Measurements from ENCODE around the gene MED10. TPM values are rescaled to one million over a fixed set of nuclear protein-coding genes. Genes with fewer than 3 reads are reported as not detected.

Gene MED10
- total and polyA plus RNA-seq, 9 donors, result 18.2 to 35.7 (median 23.4) TPM

DNA sequence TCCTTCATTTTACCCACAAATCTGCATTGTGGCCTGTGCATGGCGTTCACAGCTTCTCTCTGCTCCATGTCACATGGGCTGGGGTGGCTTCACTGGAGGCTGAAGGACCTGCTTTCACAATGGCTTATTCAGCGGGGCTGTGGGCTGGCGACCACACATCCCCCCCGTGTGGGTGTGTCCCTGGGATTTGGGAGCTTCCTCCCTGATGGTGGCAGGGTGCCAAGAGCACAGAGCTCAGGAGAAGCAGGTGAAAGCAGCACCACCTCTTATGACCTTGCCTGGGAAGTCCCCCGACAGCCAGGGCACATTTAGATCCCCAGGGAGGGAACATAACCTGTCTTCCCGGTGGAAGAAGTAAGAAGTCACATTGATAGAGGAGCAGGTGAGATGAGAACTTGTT lies 5.0 kb upstream of the MED10 start:
- Histone ChIP-seq H3K4me1 (ENCODE audit: insufficient read depth) (peaks cover 3% of the 10 kb centered on the region), H3K27me3 (no peaks in the 10 kb centered on the region), H3K36me3 (no peaks in the 10 kb centered on the region), H3K27ac (no peak overlapping the region), H3K9me3 (no peaks in the 10 kb centered on the region), H3K4me3 (no peak overlapping the region)
- no peak for DNase-seq
- intact Hi-C loops (cut with DNase I), result loop anchor here in 1 of 4 donors (10.0 kb wide), 1 partner anchor 201 kb away; no protein-coding TSS in a partner anchor
- whole genome bisulfite sequencing, 3 donors, result 50 to 59% (median 57%) methylated on average over 6 of the region's 6 CpGs
- no peak for TF ChIP-seq EP300 (IDR thresholded peaks at IDR 0.05)
- TF ChIP-seq, protein P1, sequence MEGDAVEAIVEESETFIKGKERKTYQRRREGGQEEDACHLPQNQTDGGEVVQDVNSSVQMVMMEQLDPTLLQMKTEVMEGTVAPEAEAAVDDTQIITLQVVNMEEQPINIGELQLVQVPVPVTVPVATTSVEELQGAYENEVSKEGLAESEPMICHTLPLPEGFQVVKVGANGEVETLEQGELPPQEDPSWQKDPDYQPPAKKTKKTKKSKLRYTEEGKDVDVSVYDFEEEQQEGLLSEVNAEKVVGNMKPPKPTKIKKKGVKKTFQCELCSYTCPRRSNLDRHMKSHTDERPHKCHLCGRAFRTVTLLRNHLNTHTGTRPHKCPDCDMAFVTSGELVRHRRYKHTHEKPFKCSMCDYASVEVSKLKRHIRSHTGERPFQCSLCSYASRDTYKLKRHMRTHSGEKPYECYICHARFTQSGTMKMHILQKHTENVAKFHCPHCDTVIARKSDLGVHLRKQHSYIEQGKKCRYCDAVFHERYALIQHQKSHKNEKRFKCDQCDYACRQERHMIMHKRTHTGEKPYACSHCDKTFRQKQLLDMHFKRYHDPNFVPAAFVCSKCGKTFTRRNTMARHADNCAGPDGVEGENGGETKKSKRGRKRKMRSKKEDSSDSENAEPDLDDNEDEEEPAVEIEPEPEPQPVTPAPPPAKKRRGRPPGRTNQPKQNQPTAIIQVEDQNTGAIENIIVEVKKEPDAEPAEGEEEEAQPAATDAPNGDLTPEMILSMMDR (IDR thresholded peaks at IDR 0.05), result no peak
- no peak for TF ChIP-seq POLR2A (IDR thresholded peaks at IDR 0.05)

DNA sequence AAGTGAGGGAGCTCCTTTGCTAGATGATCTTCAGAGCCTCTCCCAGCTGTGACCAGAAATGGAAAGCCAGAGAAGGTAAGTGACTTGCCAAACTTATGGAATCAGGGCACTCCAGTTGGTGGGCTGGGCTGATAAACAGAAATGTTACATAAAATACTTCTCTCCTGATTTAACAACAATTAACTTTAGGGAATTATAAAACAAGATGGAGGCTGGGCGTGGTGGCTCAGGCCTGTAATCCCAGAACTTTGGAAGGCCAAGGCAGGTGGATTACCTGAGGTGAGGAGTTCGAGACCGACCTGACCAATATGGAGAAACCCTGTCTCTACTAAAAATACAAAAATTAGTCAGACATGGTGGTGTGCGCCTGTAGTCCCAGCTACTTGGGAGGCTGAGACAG lies 899 bp upstream of the MED10 start:
- intact Hi-C loops (cut with DNase I), result loop anchor here in 1 of 4 donors (10.0 kb wide), 1 partner anchor 336 kb away; the partner anchor contains the start of gene TENT4A
- Histone ChIP-seq H3K4me3 (peak overlapping the region; percentile 68), H3K36me3 (no peaks in the 10 kb centered on the region), H3K27ac (no peak overlapping the region), H3K27me3 (no peaks in the 10 kb centered on the region), H3K4me1 (ENCODE audit: insufficient read depth) (peaks cover 5% of the 10 kb centered on the region), H3K9me3 (no peaks in the 10 kb centered on the region)
- 98% methylated on average over 4 of the region's 4 CpGs for WGBS, 3 donors
- TF ChIP-seq EP300 (IDR thresholded peaks at IDR 0.05) (no peak), POLR2A (IDR thresholded peaks at IDR 0.05) (no peak)
- TF ChIP-seq, protein P1 (IDR thresholded peaks at IDR 0.05), result no peak
- no peak for DNase-seq

DNA sequence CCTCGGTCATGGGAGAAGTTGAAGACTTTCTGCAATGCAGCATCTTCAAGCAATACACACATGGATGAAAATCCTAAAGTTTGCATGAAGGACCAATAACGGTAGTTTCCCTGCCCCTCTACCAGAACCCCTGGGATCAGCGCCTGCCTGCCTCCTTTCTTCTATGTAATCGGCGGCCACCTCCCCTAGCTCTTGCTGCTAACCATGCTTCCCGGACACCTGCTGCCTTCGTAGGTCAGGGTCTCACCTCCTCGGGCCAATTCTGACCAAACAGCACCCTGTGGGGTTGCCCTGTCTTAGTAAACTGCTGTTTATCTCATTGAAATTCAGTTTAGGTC lies 388 bp upstream of the MED10 start:
- Histone ChIP-seq H3K4me1 (ENCODE audit: insufficient read depth) (peaks cover 5% of the 10 kb centered on the region), H3K36me3 (no peaks in the 10 kb centered on the region), H3K27ac (no peak overlapping the region), H3K27me3 (no peaks in the 10 kb centered on the region), H3K4me3 (peak overlapping the region; percentile 68), H3K9me3 (no peaks in the 10 kb centered on the region)
- whole genome bisulfite sequencing, 3 donors, result 2 to 4% (median 4%) methylated on average over 8 of the region's 8 CpGs
- intact Hi-C loops (cut with DNase I), result loop anchor here in 1 of 4 donors (10.0 kb wide), 1 partner anchor 336 kb away; the partner anchor contains the start of gene TENT4A
- DNase-seq, result no peak
- TF ChIP-seq POLR2A (IDR thresholded peaks at IDR 0.05), result no peak
- no peak for TF ChIP-seq EP300 (IDR thresholded peaks at IDR 0.05)
- TF ChIP-seq, protein P1 (IDR thresholded peaks at IDR 0.05), result no peak

DNA sequence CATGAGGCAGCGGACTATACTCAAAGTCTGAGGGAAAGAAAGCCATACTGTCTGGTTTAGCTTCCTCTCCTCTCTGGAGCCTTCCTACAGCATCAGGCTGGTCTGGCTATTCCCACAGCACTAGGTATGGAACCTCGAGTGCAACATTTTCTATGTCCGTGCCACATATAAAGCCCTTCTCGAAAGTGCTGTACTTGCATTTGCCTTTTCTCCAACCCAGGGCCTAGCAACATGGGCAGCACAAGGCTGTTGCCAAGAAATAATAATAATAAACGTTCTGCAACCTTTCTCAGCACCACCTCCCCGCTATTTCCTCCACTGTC lies 804 bp downstream of the MED10 start:
- no peaks in the 10 kb centered on the region for H3K36me3 ChIP-seq
- DNase-seq, result no peak
- WGBS, 3 donors, result 19 to 27% (median 21%) methylated on average over 6 of the region's 6 CpGs
- H3K9me3 ChIP-seq, result no peaks in the 10 kb centered on the region
- H3K4me1 ChIP-seq (ENCODE audit: insufficient read depth), result peaks cover 5% of the 10 kb centered on the region
- TF ChIP-seq EP300 (IDR thresholded peaks at IDR 0.05) (no peak), POLR2A (IDR thresholded peaks at IDR 0.05) (no peak)
- TF ChIP-seq, protein P1 (IDR thresholded peaks at IDR 0.05), result no peak
- H3K27ac ChIP-seq, result peak overlapping the region; percentile 52 to 72
- H3K27me3 ChIP-seq, result no peaks in the 10 kb centered on the region
- intact Hi-C loops (cut with DNase I), result loop anchor here in 1 of 4 donors (10.0 kb wide), 1 partner anchor 337 kb away; the partner anchor contains the start of gene TENT4A
- peak overlapping the region; percentile 68 for H3K4me3 ChIP-seq
